Measurements from ENCODE around the gene SORL1-AS1.

Gene SORL1-AS1

GRCh38 chr11:121474680-121475079 is 21.9 kb upstream of the SORL1-AS1 start:
- DNase-seq, result no peak

GRCh38 chr11:121473064-121473777 is 20.5 kb upstream of the SORL1-AS1 start:
- DNase-seq, result no peak

GRCh38 chr11:121472312-121472711 is 19.5 kb upstream of the SORL1-AS1 start:
- DNase-seq, result no peak

- DNase-seq, result no peak
Observed at GRCh38 chr11:121471167-121471566, 18.4 kb upstream of the SORL1-AS1 start.

- DNase-seq, result no peak
Observed at GRCh38 chr11:121469910-121470309, 17.1 kb upstream of the SORL1-AS1 start.

GRCh38 chr11:121467965-121468364 is 15.2 kb upstream of the SORL1-AS1 start:
- DNase-seq, result peak; percentile 85

- DNase-seq, result no peak
Observed at GRCh38 chr11:121467471-121467870, 14.7 kb upstream of the SORL1-AS1 start.

- peak; percentile 85 for DNase-seq
Observed at GRCh38 chr11:121466063-121466794, 13.5 kb upstream of the SORL1-AS1 start.

- DNase-seq, result no peak
Observed at GRCh38 chr11:121465709-121466062, 12.9 kb upstream of the SORL1-AS1 start.

GRCh38 chr11:121464352-121464946 is 11.7 kb upstream of the SORL1-AS1 start:
- DNase-seq, result peak; percentile 92

GRCh38 chr11:121463689-121464335 is 11.0 kb upstream of the SORL1-AS1 start:
- no peak for DNase-seq

GRCh38 chr11:121461843-121462242 is 9.1 kb upstream of the SORL1-AS1 start:
- no peak for DNase-seq

GRCh38 chr11:121460941-121461514 is 8.3 kb upstream of the SORL1-AS1 start:
- no peak for DNase-seq

- no peak for DNase-seq
Observed at GRCh38 chr11:121459413-121460017, 6.7 kb upstream of the SORL1-AS1 start.

- no peak for DNase-seq
Observed at GRCh38 chr11:121458551-121458950, 5.8 kb upstream of the SORL1-AS1 start.

GRCh38 chr11:121456816-121457431 is 4.2 kb upstream of the SORL1-AS1 start:
- no peak for DNase-seq

GRCh38 chr11:121456151-121456550 is 3.4 kb upstream of the SORL1-AS1 start:
- DNase-seq, result no peak

GRCh38 chr11:121455115-121455514 is 2.3 kb upstream of the SORL1-AS1 start:
- no peak for DNase-seq

GRCh38 chr11:121453589-121454299 is 977 bp upstream of the SORL1-AS1 start:
- no peak for DNase-seq

GRCh38 chr11:121451986-121452608 is 670 bp downstream of the SORL1-AS1 start, which contains the start of gene SORL1:
Gene SORL1, plus strand, starts transcription at chr11:121452314. Its CDS starts 18 bp downstream, at chr11:121452332.
- DNase-seq, result peak; percentile 88

Data from activated CD8-positive, alpha-beta memory T cell treated with anti-CD3 and anti-CD28 coated beads for 24 hours (primary cell).